ENCODE results near the gene DISC1.

- TF ChIP-seq EZH2 (IDR thresholded peaks at IDR 0.05; ENCODE audit: low read length, missing control alignments) (no peak), CTCF (conservative IDR thresholded peaks at IDR 0.05 in 1 of 2, IDR thresholded peaks at IDR 0.05 in 1 of 2; ENCODE audit: low read depth in 1 of 2, low read length in 2 of 2) (no peak)
These were observed 228.8 kb downstream of the DISC1 start for GRCh38 chr1:231855361-231855760.

All from fibroblast of lung (primary cell).